Endodermal cell (in vitro differentiated cells): Measurements from ENCODE around the gene OBSCN. TPM values are rescaled to one million over a fixed set of nuclear protein-coding genes. Genes with fewer than 3 reads are reported as not detected.
A peak's percentile ranks its signal among the peaks of the same experiment; 100 is the strongest.

Experiments
- DNase-seq: peaks from one replicate; pipeline ENCODE4 v3.0.0-alpha.2; 2017
- H3K27ac ChIP-seq: 2 replicates; pipeline ENCODE4 v1.5.1; 2013; ENCODE audit warnings: mild to moderate bottlenecking, low read depth, low read length, moderate library complexity
- H3K27me3 ChIP-seq: 2 replicates; pipeline ENCODE4 v1.6.1; 2013; ENCODE audit warnings: mild to moderate bottlenecking, low read length, moderate library complexity; ENCODE audit not compliant: insufficient read depth, control insufficient read depth, poor library complexity, severe bottlenecking
- H3K36me3 ChIP-seq: 2 replicates; pipeline ENCODE4 v1.7.0; 2013; ENCODE audit warnings: mild to moderate bottlenecking, low read length, moderate library complexity; ENCODE audit not compliant: control insufficient read depth, insufficient read depth
- H3K4me1 ChIP-seq: one replicate; pipeline ENCODE4 v1.7.0; 2013; ENCODE audit warnings: low read length; ENCODE audit not compliant: control insufficient read depth, insufficient read depth
- H3K4me3 ChIP-seq: 2 replicates; pipeline ENCODE4 v1.5.1; 2013; ENCODE audit warnings: mild to moderate bottlenecking, low read length, moderate library complexity
- H3K9ac ChIP-seq: 2 replicates; pipeline ENCODE4 v1.6.1; 2013; ENCODE audit warnings: mild to moderate bottlenecking, low read length, moderate library complexity; ENCODE audit not compliant: poor library complexity, severe bottlenecking; ENCODE audit errors: extremely low read depth
- H3K9me3 ChIP-seq: 2 replicates; pipeline ENCODE4 v1.6.1; 2013; ENCODE audit warnings: mild to moderate bottlenecking, low read length, moderate library complexity; ENCODE audit not compliant: control insufficient read depth
- H3K27ac Mint-ChIP-seq: 2 replicates; pipeline ENCODE4 v1.8.0; 2020; ENCODE audit warnings: mixed read lengths
- H3K27me3 Mint-ChIP-seq: 2 replicates; pipeline ENCODE4 v1.8.0; 2021; ENCODE audit warnings: mild to moderate bottlenecking, mixed read lengths; ENCODE audit not compliant: insufficient read depth
- H3K36me3 Mint-ChIP-seq: 2 replicates; pipeline ENCODE4 v1.8.0; 2020; ENCODE audit warnings: low read depth, mixed read lengths
- H3K4me1 Mint-ChIP-seq: 2 replicates; pipeline ENCODE4 v1.8.0; 2020; ENCODE audit warnings: mixed read lengths
- H3K4me3 Mint-ChIP-seq: 2 replicates; pipeline ENCODE4 v1.8.0; 2020; ENCODE audit warnings: mild to moderate bottlenecking, moderate library complexity, mixed read lengths
- H3K9me3 Mint-ChIP-seq: 2 replicates; pipeline ENCODE4 v1.8.0; 2020; ENCODE audit warnings: mild to moderate bottlenecking, mixed read lengths
- CTCF ChIP-seq: fragments of 200-600 bp; sonication (generic); conservative IDR thresholded peaks from 2 replicates; pipeline ENCODE4 v1.5.0; 2021; ENCODE audit warnings: antibody characterized with exemption, mild to moderate bottlenecking
- WGBS, 2 experiments: methylation state at CpG; one replicate each; pipeline versions ENCODE4 v1.1.5 to v1.1.7; 2013; ENCODE audit warnings: missing lambda C conversion rate in 2 of 2, mixed read lengths in 1 of 2; ENCODE audit not compliant: insufficient coverage in 1 of 2, insufficient read length in 1 of 2; 5-methylcytosine and 5-hydroxymethylcytosine counted together
- total RNA-seq, 2 donors: library from RNA; stranded (reverse); fragmentation: NEBNext Ultra II Directional in 1 of 2; extraction: Animal tissue kit (Norgen Biotek cat#: 25700) in 1 of 2; gene quantifications; 2 replicates in 1 of 2; 3 replicates in 1 of 2; pipeline ENCODE4 v1.2.1, GENCODE V29; 2021

Gene OBSCN
- total RNA-seq, 2 donors from 2014 or later: 53.7 to 68.9 TPM

- H3K27ac Mint-ChIP-seq: no peak overlapping the region
- no peaks in the 10 kb centered on the region for H3K4me1 Mint-ChIP-seq
- H3K27me3 ChIP-seq: no peaks in the 10 kb centered on the region
- H3K4me1 ChIP-seq: no peaks in the 10 kb centered on the region
- H3K36me3 Mint-ChIP-seq: peaks cover 46% of the 10 kb centered on the region
- H3K9me3 ChIP-seq: peaks cover 20% of the 10 kb centered on the region
- no peak overlapping the region for H3K27ac ChIP-seq
- TF ChIP-seq CTCF: no peak
- H3K9me3 Mint-ChIP-seq: peaks cover 31% of the 10 kb centered on the region
- no peak overlapping the region for H3K9ac ChIP-seq
- no peak overlapping the region for H3K4me3 Mint-ChIP-seq
- H3K36me3 ChIP-seq: peaks cover 17% of the 10 kb centered on the region
- peak; percentile 42 for DNase-seq
- 91 to 93% methylated on average over 31 to 35 of the region's 35 CpGs for WGBS, 2 experiments
- H3K27me3 Mint-ChIP-seq: no peaks in the 10 kb centered on the region
- H3K4me3 ChIP-seq: no peak overlapping the region
Observed at GRCh38 chr1:228306275-228307217, 98.7 kb downstream of the OBSCN start.

GRCh38 chr1:228307218-228308023 is 99.6 kb downstream of the OBSCN start:
- no peak overlapping the region for H3K27ac Mint-ChIP-seq
- peaks cover 20% of the 10 kb centered on the region for H3K9me3 ChIP-seq
- no peaks in the 10 kb centered on the region for H3K4me1 ChIP-seq
- H3K9ac ChIP-seq: no peak overlapping the region
- no peak overlapping the region for H3K27ac ChIP-seq
- TF ChIP-seq CTCF: no peak
- H3K27me3 ChIP-seq: no peaks in the 10 kb centered on the region
- no peak overlapping the region for H3K4me3 Mint-ChIP-seq
- peaks cover 37% of the 10 kb centered on the region for H3K36me3 Mint-ChIP-seq
- H3K4me3 ChIP-seq: no peak overlapping the region
- DNase-seq: peak; percentile 35
- H3K36me3 ChIP-seq: peaks cover 9% of the 10 kb centered on the region
- no peaks in the 10 kb centered on the region for H3K27me3 Mint-ChIP-seq
- 91 to 99% methylated on average over 12 to 22 of the region's 22 CpGs for WGBS, 2 experiments
- peaks cover 22% of the 10 kb centered on the region for H3K9me3 Mint-ChIP-seq
- H3K4me1 Mint-ChIP-seq: no peaks in the 10 kb centered on the region

- no peak for DNase-seq
- H3K27me3 Mint-ChIP-seq: no peaks in the 10 kb centered on the region
- H3K36me3 ChIP-seq: peaks cover 2% of the 10 kb centered on the region
Observed at GRCh38 chr1:228308085-228308601, 100.3 kb downstream of the OBSCN start.

More at GRCh38 chr1:228308085-228308601, 100.3 kb downstream of the OBSCN start:
- Histone ChIP-seq H3K4me3 (no peak overlapping the region), H3K4me1 (no peaks in the 10 kb centered on the region), H3K9ac (no peak overlapping the region), H3K9me3 (peaks cover 20% of the 10 kb centered on the region), H3K27me3 (no peaks in the 10 kb centered on the region), H3K27ac (no peak overlapping the region)
- TF ChIP-seq CTCF: no peak
- 94% methylated on average over 16 to 18 of the region's 18 CpGs for WGBS, 2 experiments
- Mint-ChIP-seq H3K27ac (no peak overlapping the region), H3K36me3 (peaks cover 30% of the 10 kb centered on the region), H3K9me3 (peaks cover 15% of the 10 kb centered on the region), H3K4me3 (no peak overlapping the region), H3K4me1 (no peaks in the 10 kb centered on the region)
